H9 (cell line): ENCODE measurements around the gene PKD2L2. TPM values are rescaled to one million over a fixed set of nuclear protein-coding genes. Genes with fewer than 3 reads are reported as not detected.

Source experiments
- DNase-seq: peaks from one replicate; pipeline ENCODE4 v3.0.0-alpha.2; 2017
- H2AFZ ChIP-seq: one replicate; pipeline ENCODE4 v1.6.1; 2013; ENCODE audit warnings: mild to moderate bottlenecking, low read length, control low read depth, moderate library complexity
- H2AK5ac ChIP-seq: 2 replicates; pipeline ENCODE4 v1.6.1; 2013; ENCODE audit warnings: low read length, control low read depth, mixed read lengths; ENCODE audit not compliant: insufficient read length
- H2BK120ac ChIP-seq: one replicate; pipeline ENCODE4 v1.6.1; 2013; ENCODE audit warnings: low read depth, mild to moderate bottlenecking, low read length, control low read depth, inconsistent platforms; ENCODE audit not compliant: poor library complexity, severe bottlenecking
- H2BK12ac ChIP-seq: 2 replicates; pipeline ENCODE4 v1.6.1; 2013; ENCODE audit warnings: low read length, control low read depth, mixed read lengths, low read depth; ENCODE audit not compliant: insufficient read length
- H2BK15ac ChIP-seq: 2 replicates; pipeline ENCODE4 v1.6.1; 2013; ENCODE audit warnings: low read depth, low read length, control low read depth
- H2BK20ac ChIP-seq: one replicate; pipeline ENCODE4 v1.6.1; 2013; ENCODE audit warnings: low read depth, mild to moderate bottlenecking, low read length, control low read depth, inconsistent platforms; ENCODE audit not compliant: poor library complexity, severe bottlenecking
- H2BK5ac ChIP-seq: 2 replicates; pipeline ENCODE4 v1.6.1; 2013; ENCODE audit warnings: low read length, control low read depth, mixed read lengths; ENCODE audit not compliant: insufficient read length
- H3K14ac ChIP-seq: 2 replicates; pipeline ENCODE4 v1.6.1; 2013; ENCODE audit warnings: low read length, control low read depth; ENCODE audit not compliant: insufficient read depth
- H3K18ac ChIP-seq: 2 replicates; pipeline ENCODE4 v1.6.1; 2013; ENCODE audit warnings: low read depth, mild to moderate bottlenecking, mixed read lengths, low read length, control low read depth; ENCODE audit not compliant: insufficient read length
- H3K23ac ChIP-seq: 2 replicates; pipeline ENCODE4 v1.6.1; 2013; ENCODE audit warnings: low read length, control low read depth, mixed read lengths, low read depth; ENCODE audit not compliant: insufficient read length
- H3K23me2 ChIP-seq: 2 replicates; pipeline ENCODE4 v1.6.1; 2013; ENCODE audit warnings: low read depth, mild to moderate bottlenecking, mixed read lengths, low read length, control low read depth; ENCODE audit not compliant: insufficient read length, poor library complexity, severe bottlenecking
- H3K27ac ChIP-seq: 2 replicates; pipeline ENCODE4 v1.5.1; 2013; ENCODE audit warnings: low read length, control low read depth, mixed read lengths, low read depth; ENCODE audit not compliant: insufficient read length
- H3K27me3 ChIP-seq: 2 replicates; pipeline ENCODE4 v1.6.1; 2013; ENCODE audit warnings: low read length, control low read depth, inconsistent platforms; ENCODE audit not compliant: insufficient read depth
- H3K4ac ChIP-seq: 2 replicates; pipeline ENCODE4 v1.6.1; 2013; ENCODE audit warnings: low read depth, mild to moderate bottlenecking, control low read depth, inconsistent platforms, low read length, moderate library complexity
- H3K4me1 ChIP-seq: 2 replicates; pipeline ENCODE4 v1.6.1; 2013; ENCODE audit warnings: low read length, control low read depth, inconsistent platforms; ENCODE audit not compliant: insufficient read depth
- H3K4me2 ChIP-seq: 2 replicates; pipeline ENCODE4 v1.6.1; 2013; ENCODE audit warnings: low read length, control low read depth, mixed read lengths; ENCODE audit not compliant: insufficient read length, insufficient read depth
- H3K56ac ChIP-seq: 2 replicates; pipeline ENCODE4 v1.6.1; 2013; ENCODE audit warnings: low read depth, mild to moderate bottlenecking, mixed read lengths, low read length, control low read depth; ENCODE audit not compliant: insufficient read length
- H3K79me1 ChIP-seq: 2 replicates; pipeline ENCODE4 v1.6.1; 2013; ENCODE audit warnings: low read depth, mild to moderate bottlenecking, moderate library complexity, low read length, control low read depth, inconsistent platforms; ENCODE audit not compliant: insufficient read depth, poor library complexity, severe bottlenecking
- H3K79me2 ChIP-seq: 2 replicates; pipeline ENCODE4 v1.6.1; 2013; ENCODE audit warnings: low read length, control low read depth, inconsistent platforms; ENCODE audit not compliant: insufficient read depth
- H3K9ac ChIP-seq: 2 replicates; pipeline ENCODE4 v1.6.1; 2013; ENCODE audit warnings: low read length, control low read depth, mixed read lengths; ENCODE audit not compliant: insufficient read length; ENCODE audit errors: extremely low read depth
- H3K9me3 ChIP-seq: one replicate; pipeline ENCODE4 v1.6.1; 2013; ENCODE audit warnings: low read depth, low read length, inconsistent platforms; ENCODE audit not compliant: control insufficient read depth
- H3T11ph ChIP-seq: one replicate; pipeline ENCODE4 v1.6.1; 2013; ENCODE audit warnings: mild to moderate bottlenecking, low read length, control low read depth, inconsistent platforms
- H4K20me1 ChIP-seq: one replicate; pipeline ENCODE4 v1.6.1; 2013; ENCODE audit not compliant: control insufficient read depth, insufficient read length, insufficient read depth
- H4K5ac ChIP-seq: 2 replicates; pipeline ENCODE4 v1.6.1; 2013; ENCODE audit warnings: low read depth, mild to moderate bottlenecking, mixed read lengths, low read length, control low read depth; ENCODE audit not compliant: insufficient read length
- H4K8ac ChIP-seq: replicated peaks from 2 replicates; pipeline ENCODE4 v1.6.1; 2013; ENCODE audit warnings: low read length, control low read depth, mixed read lengths, low read depth; ENCODE audit not compliant: insufficient read length
- H4K91ac ChIP-seq: 2 replicates; pipeline ENCODE4 v1.6.1; 2013; ENCODE audit warnings: low read depth, mild to moderate bottlenecking, moderate library complexity, mixed read lengths, low read length, control low read depth; ENCODE audit not compliant: insufficient read length
- H3K27ac Mint-ChIP-seq, 3 experiments: 2 replicates in 2 of 3; 3 replicates in 1 of 3; pipeline ENCODE4 v1.8.0; 2020 to 2021; ENCODE audit warnings: mixed read lengths in 3 of 3, mild to moderate bottlenecking in 1 of 3, moderate library complexity in 1 of 3
- H3K27me3 Mint-ChIP-seq: 2 replicates; pipeline ENCODE4 v1.8.0; 2021; ENCODE audit warnings: low read depth, mild to moderate bottlenecking, moderate library complexity, mixed read lengths
- H3K36me3 Mint-ChIP-seq, 3 experiments: 2 replicates in 2 of 3; 3 replicates in 1 of 3; pipeline ENCODE4 v1.8.0; 2020 to 2021; ENCODE audit warnings: low read depth in 3 of 3, mixed read lengths in 3 of 3; ENCODE audit not compliant: insufficient read depth in 1 of 3
- H3K4me1 Mint-ChIP-seq, 2 experiments: 2 replicates each; pipeline ENCODE4 v1.8.0; 2020; ENCODE audit warnings: mixed read lengths in 2 of 2
- H3K4me3 Mint-ChIP-seq, 2 experiments: 2 replicates in 1 of 2; 3 replicates in 1 of 2; pipeline ENCODE4 v1.8.0; 2020 to 2021; ENCODE audit warnings: mild to moderate bottlenecking in 2 of 2, mixed read lengths in 2 of 2, moderate library complexity in 1 of 2
- H3K9me3 Mint-ChIP-seq, 2 experiments: 2 replicates in 1 of 2; 3 replicates in 1 of 2; pipeline ENCODE4 v1.8.0; 2020; ENCODE audit warnings: mild to moderate bottlenecking in 2 of 2, mixed read lengths in 2 of 2, moderate library complexity in 1 of 2
- WGBS: extraction: QIAGEN DNeasy Blood & Tissue Kit; methylation state at CpG from one replicate; pipeline ENCODE4 v1.1.7; 2013; ENCODE audit warnings: missing lambda C conversion rate, low lambda C conversion rate, mixed read lengths; ENCODE audit not compliant: insufficient read length; ENCODE audit errors: extremely low coverage; 5-methylcytosine and 5-hydroxymethylcytosine counted together
- total RNA-seq: library from RNA; stranded (reverse); gene quantifications from 2 replicates; pipeline ENCODE4 v1.2.1, GENCODE V29; 2021
- TF ChIP-seq, protein P1 (sequence below): fragments of 200-600 bp; sonication (generic); conservative IDR thresholded peaks from 3 replicates; pipeline ENCODE4 v1.8.0; 2021; ENCODE audit warnings: antibody characterized with exemption, mild to moderate bottlenecking

PKD2L2 gene
- total RNA-seq, 1 experiment from 2014 or later, result not detected

DNA sequence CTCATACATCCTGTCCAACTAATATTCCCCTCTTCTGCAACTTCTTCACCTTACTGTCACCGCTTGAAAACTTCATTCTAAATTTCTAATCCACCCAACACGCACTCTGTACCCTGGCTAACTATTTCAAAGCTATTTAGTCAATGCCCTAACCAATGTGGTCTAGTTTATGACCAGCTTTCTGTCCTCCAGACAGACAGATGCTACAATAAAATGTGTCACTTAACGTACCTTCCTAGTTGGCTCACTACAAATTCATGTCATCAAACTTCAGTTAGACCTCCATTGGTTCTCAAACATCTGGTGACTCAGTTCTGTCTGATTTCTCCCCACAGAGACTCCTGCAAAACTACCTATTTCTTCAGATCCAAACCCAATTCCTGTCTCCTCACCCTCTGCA lies 86.0 kb downstream of the PKD2L2 start:
- TF ChIP-seq, protein P1, sequence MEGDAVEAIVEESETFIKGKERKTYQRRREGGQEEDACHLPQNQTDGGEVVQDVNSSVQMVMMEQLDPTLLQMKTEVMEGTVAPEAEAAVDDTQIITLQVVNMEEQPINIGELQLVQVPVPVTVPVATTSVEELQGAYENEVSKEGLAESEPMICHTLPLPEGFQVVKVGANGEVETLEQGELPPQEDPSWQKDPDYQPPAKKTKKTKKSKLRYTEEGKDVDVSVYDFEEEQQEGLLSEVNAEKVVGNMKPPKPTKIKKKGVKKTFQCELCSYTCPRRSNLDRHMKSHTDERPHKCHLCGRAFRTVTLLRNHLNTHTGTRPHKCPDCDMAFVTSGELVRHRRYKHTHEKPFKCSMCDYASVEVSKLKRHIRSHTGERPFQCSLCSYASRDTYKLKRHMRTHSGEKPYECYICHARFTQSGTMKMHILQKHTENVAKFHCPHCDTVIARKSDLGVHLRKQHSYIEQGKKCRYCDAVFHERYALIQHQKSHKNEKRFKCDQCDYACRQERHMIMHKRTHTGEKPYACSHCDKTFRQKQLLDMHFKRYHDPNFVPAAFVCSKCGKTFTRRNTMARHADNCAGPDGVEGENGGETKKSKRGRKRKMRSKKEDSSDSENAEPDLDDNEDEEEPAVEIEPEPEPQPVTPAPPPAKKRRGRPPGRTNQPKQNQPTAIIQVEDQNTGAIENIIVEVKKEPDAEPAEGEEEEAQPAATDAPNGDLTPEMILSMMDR, result no peak
- Histone ChIP-seq H3K27me3 (no peaks in the 10 kb centered on the region), H2AK5ac (no peak overlapping the region), H4K8ac (no peak overlapping the region), H3K4me2 (no peak overlapping the region), H3K79me2 (no peaks in the 10 kb centered on the region; the same call in 1 of the 2 replicates), H4K5ac (no peak overlapping the region), H3K14ac (no peak overlapping the region), H2BK120ac (no peak overlapping the region), H3K9ac (no peak overlapping the region), H3K56ac (no peak overlapping the region), H2BK5ac (no peak overlapping the region), H3T11ph (no peak overlapping the region), H3K79me1 (no peaks in the 10 kb centered on the region), H2BK12ac (no peak overlapping the region), H2BK20ac (no peak overlapping the region), H2BK15ac (no peak overlapping the region), H3K18ac (no peak overlapping the region), H3K4ac (no peak overlapping the region), H3K23ac (no peak overlapping the region), H3K9me3 (no peaks in the 10 kb centered on the region), H3K23me2 (no peaks in the 10 kb centered on the region), H4K20me1 (no peaks in the 10 kb centered on the region), H3K27ac (no peak overlapping the region), H2AFZ (no peak overlapping the region), H3K4me1 (no peaks in the 10 kb centered on the region), H4K91ac (no peak overlapping the region)
- no peak for DNase-seq
- Mint-ChIP-seq H3K9me3 (peaks cover 10 to 12% of the 10 kb centered on the region in 2 experiments), H3K27me3 (no peaks in the 10 kb centered on the region), H3K4me3 (no peak overlapping the region), H3K36me3 (peaks cover 45 to 60% (median 56%) of the 10 kb centered on the region in 3 experiments), H3K4me1 (no peaks in the 10 kb centered on the region), H3K27ac (no peak overlapping the region)
- WGBS, result 100% methylated on average over 2 of the region's 3 CpGs
